Anterior cingulate cortex (tissue), 58 donors: ENCODE results near the gene ERO1A.

Experiments
- DNase-seq, 58 donors: peaks; one replicate each; lab custom pipeline; 2025; lab: John Stamatoyannopoulos, UW

ERO1A gene

GRCh38 chr14:52701223-52701622 is 5.9 kb upstream of the ERO1A start:
- no peak for DNase-seq

DNA sequence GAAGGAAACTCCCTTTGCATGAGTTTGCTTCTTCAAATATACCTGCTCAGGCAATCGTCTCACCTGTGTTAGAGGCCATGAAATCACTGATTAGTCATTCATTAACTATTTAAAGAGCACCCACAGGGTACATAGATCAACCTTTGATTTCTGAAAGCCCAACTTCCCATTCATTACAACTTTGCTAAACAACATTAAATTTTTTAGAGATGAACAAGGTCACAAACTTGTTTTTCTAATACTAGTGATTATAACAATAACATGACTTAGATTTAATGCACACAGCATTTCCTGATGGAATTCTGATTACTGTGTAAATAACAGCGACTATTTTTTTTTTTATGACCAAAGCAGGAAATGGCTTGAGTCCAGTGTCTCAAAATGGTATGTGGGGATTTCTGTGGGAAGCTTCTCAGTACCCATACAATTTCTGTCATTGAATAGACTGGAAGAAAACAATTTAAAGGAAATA is 5.4 kb upstream of the ERO1A start:
- DNase-seq = no peak

DNA sequence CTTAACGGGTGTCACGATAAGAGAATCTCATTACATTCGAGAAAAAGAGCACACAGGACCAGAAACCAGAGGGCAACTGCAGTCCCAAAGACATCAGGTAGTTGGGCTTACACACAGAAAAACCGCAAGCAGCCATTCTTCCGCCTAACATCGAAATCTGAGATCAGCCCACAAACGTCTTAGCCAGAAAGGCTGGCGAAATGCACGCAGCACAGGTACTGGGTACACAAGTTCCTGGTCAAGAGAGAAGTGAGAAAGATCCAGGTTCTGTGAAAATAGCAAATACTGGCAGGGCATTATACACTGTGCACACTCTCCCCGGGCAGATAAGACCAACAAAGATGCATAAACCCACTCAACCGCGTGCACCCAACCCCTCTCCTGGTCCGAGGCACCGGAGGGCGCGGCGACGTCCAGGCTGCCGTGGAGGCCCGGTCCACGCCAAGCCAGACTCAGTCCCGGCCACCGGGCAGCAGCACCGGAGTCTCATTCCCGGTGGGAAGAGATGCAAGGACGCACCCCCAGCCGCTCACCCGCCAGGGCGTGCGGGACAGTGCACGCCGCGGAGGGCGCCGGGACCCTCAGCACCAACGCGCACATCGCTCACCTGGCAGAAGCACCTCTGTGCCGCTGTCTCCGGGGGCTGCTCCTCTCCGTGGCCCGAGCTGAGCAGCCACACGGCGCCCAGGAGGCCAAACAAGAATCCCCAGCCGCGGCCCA is 437 bp downstream of the ERO1A start:
- DNase-seq = peak in 27 of 58 donors; percentile 6 to 65 (median 46)

DNA sequence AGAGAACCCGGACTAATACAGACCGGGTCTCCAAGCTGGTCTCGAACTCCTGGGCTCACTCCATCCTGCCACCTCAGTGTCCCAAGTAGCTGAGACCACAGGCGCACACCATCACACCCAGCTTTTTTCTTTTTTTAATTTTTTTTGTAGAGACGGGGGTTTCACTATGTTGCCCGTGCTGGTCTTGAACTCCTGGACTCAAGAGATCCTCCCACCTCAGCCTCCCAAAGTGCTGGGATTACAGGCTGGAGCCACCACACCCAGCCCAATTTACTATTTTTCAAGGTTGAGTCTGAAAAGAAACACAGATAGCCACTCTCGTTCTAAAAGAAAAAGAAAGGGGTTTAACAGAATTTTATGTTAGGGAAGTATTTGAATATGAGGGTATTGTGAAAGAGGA is 1.8 kb downstream of the ERO1A start:
- no peak for DNase-seq

DNA sequence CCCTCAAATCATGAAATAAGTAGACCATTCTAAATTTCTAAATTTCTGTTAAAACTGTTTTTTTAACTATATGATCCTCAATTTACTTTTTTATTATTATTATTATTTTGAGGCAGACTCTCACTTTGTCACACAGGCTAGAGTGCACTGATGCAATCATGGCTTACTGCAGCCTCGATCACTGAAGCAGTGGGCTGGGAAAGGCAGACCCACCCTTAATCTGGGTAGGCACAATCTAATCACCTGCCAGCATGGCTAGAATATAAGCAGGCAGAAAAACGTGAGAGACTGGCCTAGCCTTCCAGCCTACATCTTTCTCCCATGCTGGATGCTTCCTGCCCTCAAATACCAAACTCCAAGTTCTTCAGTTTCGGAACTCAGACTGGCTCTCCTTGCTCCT is 2.3 kb downstream of the ERO1A start:
- DNase-seq = no peak

- no peak for DNase-seq
Observed at GRCh38 chr14:52692248-52692962, 3.0 kb downstream of the ERO1A start.

- no peak for DNase-seq
Observed at GRCh38 chr14:52690983-52691760, 4.2 kb downstream of the ERO1A start.

DNA sequence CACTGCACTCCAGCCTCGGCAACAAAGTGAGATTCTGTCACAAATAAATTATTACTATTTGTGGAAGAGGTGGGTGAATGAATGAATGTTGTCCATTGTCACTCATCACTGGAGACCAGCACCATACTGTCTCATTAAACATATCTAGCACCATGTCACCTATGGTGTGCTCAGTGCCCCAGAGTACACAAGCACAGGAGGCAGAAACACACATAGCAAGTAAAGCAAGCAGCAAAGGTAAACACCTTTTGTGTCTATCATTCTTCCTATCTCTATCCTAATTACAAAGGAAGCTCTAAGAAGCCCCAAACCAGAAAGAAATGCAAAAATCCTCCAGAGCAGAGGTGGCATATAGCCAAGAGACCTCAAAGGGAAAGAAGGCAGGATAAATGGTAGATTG is 9.2 kb downstream of the ERO1A start:
- DNase-seq = no peak

DNA sequence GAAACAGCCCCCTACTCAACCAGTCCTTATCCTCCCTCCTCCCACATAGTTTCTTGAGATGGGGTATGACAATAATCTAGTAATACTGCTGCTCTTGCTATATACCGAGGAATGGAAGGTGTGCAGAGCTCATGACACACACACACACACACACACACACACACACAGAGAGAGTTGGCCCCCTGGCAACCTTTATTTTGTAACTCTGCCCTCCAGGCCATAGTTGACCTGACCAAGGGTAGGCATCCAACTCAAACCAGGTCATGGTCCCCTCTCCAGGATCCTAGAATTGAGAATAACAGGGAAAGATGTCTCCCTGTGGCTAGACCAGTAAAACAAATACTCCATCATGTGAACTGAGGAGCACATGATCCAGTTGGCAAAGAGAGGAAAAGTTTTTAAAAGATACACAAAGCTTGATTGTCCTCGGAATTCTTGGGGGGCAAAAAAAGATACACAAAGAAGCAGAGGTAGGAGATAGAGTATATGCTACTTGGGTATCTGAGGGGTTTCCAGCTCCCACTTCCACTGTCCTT is 11.3 kb downstream of the ERO1A start:
- DNase-seq = no peak

GRCh38 chr14:52678591-52678990 is 16.8 kb downstream of the ERO1A start:
- no peak for DNase-seq

DNA sequence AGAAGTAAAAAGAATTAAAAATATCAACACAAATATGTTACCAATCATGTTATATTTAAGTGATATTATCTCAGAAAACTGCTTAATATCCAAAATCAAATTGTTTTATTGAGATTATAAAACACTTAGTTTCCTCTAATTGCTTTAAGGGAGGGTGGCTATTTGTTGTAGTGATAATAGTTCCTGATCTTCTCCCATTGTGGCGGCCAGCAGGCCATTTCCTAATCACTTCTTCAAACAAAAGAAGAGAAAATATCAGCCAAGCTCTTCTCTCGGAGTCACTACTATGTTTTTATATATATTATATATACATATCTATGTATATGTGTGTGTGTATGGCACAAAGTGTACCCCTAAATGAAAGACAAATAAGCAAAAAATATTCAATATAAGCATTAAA is 31.5 kb downstream of the ERO1A start:
- no peak for DNase-seq

DNA sequence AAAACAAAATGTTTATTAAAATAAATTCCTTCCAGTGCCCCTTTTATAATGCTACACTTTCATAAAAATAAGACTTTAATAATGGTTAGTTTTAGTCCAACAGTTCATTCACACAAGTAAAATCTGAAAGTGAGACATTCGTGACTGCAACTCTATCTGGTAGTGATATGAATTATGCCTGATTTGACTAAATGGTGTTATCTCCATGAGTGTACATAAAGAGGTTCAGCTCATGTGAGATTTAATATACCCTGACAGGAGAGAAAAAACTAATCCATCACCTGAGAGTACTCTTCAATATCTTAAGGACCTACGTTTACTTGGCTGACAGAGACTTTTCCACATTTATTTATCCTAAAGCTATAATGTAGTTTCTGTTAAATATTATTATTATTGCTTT is 34.0 kb downstream of the ERO1A start:
- no peak for DNase-seq

GRCh38 chr14:52660832-52661231 is 34.5 kb downstream of the ERO1A start:
- DNase-seq = no peak

DNA sequence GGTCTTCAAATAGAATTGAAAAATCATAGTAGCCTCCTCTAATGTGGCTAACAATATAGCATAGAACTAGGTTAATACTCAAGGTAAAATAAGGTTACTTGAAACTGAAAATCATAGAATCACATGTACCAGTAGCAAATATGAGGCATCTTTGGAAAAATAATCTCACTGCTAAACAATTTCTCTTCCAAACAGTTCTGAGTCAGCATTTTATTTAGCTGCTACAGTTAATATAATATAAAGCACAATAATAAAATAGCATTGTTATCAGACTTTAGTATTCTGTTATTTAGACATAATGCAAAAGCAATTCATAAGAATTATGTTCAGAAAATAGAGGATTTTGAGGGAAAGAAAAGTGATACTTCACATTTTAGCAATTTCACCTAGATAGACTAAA is 35.0 kb downstream of the ERO1A start:
- DNase-seq = no peak

- DNase-seq = no peak
Observed at GRCh38 chr14:52656905-52657304, 38.5 kb downstream of the ERO1A start.

DNA sequence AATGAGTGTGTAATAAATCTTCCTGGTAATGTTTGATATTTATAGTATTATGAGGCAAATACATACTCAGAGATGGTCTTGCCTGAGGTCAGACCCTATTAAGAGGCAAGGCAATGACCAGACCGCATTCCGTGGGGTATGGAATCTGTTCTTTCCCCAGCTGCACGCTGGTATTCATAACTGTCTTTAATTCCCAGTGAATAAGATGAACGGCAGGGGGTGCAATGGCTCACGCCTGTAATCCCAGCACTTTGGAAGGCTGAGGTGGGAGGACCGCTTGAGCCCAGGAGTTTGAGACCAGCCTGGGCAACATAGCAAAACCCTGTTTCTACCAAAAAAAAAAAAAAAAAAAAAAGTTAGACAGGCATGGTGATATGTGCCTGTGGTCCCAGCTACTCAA is 44.6 kb downstream of the ERO1A start:
- DNase-seq = no peak

- peak in 1 of 58 donors; percentile 20 for DNase-seq
Observed at GRCh38 chr14:52649511-52649910, 45.8 kb downstream of the ERO1A start.

- no peak for DNase-seq
Observed at GRCh38 chr14:52641745-52642144, 53.6 kb downstream of the ERO1A start.

GRCh38 chr14:52640137-52640536 is 55.2 kb downstream of the ERO1A start:
- DNase-seq = no peak

DNA sequence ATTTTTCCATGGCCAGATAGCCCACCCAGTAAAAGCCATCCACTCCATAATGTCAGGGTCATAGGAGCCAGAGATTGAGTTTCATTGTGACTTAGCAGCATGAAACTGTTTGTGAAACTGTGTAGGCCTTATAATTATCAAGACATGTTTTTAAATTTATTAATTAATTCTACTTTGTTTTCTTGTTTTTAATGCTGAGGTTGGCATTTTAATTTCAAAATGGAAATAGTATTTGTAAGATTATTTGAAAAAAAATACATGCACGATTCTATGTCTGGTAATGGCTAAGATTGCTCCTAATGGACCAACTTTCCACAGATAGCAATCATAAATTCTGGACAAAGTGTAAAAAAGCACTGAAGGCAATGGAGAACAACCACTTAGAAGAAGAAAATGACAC is 75.7 kb downstream of the ERO1A start:
- no peak for DNase-seq

GRCh38 chr14:52618602-52619001 is 76.8 kb downstream of the ERO1A start:
- no peak for DNase-seq
